NT2/D1 (cell line): ENCODE data around the gene AK4.

ENCODE experiments used
- SUZ12 ChIP-seq: IDR thresholded peaks from 2 replicates; pipeline ENCODE4 v1.6.1; 2011; ENCODE audit not compliant: insufficient read length, insufficient read depth; ENCODE audit errors: extremely low read depth
- ZNF274 ChIP-seq: IDR thresholded peaks from 2 replicates; pipeline ENCODE4 v1.6.1; 2011; ENCODE audit warnings: mild to moderate bottlenecking, low read depth, low read length

- no peak for TF ChIP-seq SUZ12
- no peak for TF ChIP-seq ZNF274
These were observed 28.1 kb upstream of the AK4 start for GRCh38 chr1:65119951-65120350.
